ENCODE data around the gene ADAMTS12. TPM values are rescaled to one million over a fixed set of nuclear protein-coding genes. Genes with fewer than 3 reads are reported as not detected.

ADAMTS12 gene
- total RNA-seq, 2 experiments from 2014 or later, result not detected

GRCh38 chr5:33487236-33487635, 404.6 kb downstream of the ADAMTS12 start:
- no peaks in the 10 kb centered on the region for H3K4me1 Mint-ChIP-seq (ENCODE audit: low read depth)
- POLR2A ChIA-PET, result no interaction called here
- H3K4me3 Mint-ChIP-seq, result no peak overlapping the region
- DNase-seq (no peak), ATAC-seq (no peak)
- H3K9me3 Mint-ChIP-seq (ENCODE audit: insufficient read depth), result no peaks in the 10 kb centered on the region
- no peaks in the 10 kb centered on the region for H3K27me3 Mint-ChIP-seq (ENCODE audit: low read depth)
- H3K36me3 Mint-ChIP-seq (ENCODE audit: low read depth), result no peaks in the 10 kb centered on the region
- CTCF ChIA-PET, result no interaction called here
- H3K27ac Mint-ChIP-seq, result no peak overlapping the region

DNA sequence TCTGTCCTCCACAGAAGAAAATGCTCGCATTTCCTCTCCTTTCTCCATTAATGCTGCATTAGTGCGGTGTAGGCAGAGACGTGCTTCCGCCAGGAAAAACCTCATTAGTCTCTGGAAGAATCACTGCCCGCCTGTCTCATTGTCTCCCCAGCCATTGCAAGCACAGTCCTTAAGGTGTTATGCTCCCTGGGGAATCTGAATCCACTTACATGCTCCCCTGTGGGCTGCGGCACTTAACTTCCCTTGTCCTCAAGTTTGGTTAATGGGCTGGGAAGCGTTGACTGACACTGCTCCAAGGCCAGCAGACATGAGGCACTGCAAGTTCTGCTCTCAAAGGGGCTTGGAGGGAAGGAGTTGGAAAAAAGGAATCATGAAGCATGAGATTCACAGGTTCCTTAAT, 409.5 kb downstream of the ADAMTS12 start:
- ChIA-PET POLR2A (no interaction called here), CTCF (no interaction called here)

DNA sequence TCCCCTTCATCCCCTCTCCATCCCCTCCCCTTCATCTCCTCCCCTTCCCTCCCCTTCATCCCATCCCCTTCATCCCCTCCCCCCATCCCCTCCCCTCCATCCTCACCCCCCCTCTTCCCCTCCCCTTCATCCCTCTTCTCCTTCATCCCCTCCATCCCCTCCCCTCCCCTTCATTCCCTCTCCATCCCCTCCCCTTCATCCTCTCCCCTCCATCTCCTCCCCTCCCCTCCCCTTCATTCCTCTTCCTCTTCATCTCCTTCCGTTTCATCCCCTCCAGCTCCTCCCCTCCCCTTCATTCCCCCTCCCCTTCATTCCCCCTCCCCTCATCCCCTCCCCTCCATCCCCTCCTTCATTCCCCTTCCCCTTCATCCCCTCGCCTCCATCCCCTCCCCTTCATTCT, 410.9 kb downstream of the ADAMTS12 start:
- Mint-ChIP-seq H3K27me3 (ENCODE audit: low read depth) (no peaks in the 10 kb centered on the region), H3K4me3 (no peak overlapping the region), H3K9me3 (ENCODE audit: insufficient read depth) (no peaks in the 10 kb centered on the region), H3K27ac (no peak overlapping the region), H3K4me1 (ENCODE audit: low read depth) (no peaks in the 10 kb centered on the region), H3K36me3 (ENCODE audit: low read depth) (peaks cover 20% of the 10 kb centered on the region)
- CTCF ChIA-PET, result no interaction called here
- DNase-seq (no peak), ATAC-seq (no peak)
- POLR2A ChIA-PET, result no interaction called here

More for the DNA sequence above, 409.5 kb downstream of the ADAMTS12 start:
- no peak for DNase-seq
- H3K36me3 Mint-ChIP-seq (ENCODE audit: low read depth), result peaks cover 8% of the 10 kb centered on the region
- no peaks in the 10 kb centered on the region for H3K4me1 Mint-ChIP-seq (ENCODE audit: low read depth)
- H3K4me3 Mint-ChIP-seq, result no peak overlapping the region
- no peaks in the 10 kb centered on the region for H3K27me3 Mint-ChIP-seq (ENCODE audit: low read depth)
- ATAC-seq, result no peak
- no peak overlapping the region for H3K27ac Mint-ChIP-seq
- H3K9me3 Mint-ChIP-seq (ENCODE audit: insufficient read depth), result no peaks in the 10 kb centered on the region

GRCh38 chr5:33479311-33479710, 412.5 kb downstream of the ADAMTS12 start:
- Mint-ChIP-seq H3K9me3 (ENCODE audit: insufficient read depth) (peaks cover 5% of the 10 kb centered on the region), H3K27ac (no peak overlapping the region), H3K4me1 (ENCODE audit: low read depth) (no peaks in the 10 kb centered on the region), H3K27me3 (ENCODE audit: low read depth) (no peaks in the 10 kb centered on the region), H3K36me3 (ENCODE audit: low read depth) (peaks cover 35% of the 10 kb centered on the region), H3K4me3 (no peak overlapping the region)
- no peak for DNase-seq
- ATAC-seq, result no peak
- ChIA-PET CTCF (no interaction called here), POLR2A (no interaction called here)

GRCh38 chr5:33477816-33478215, 414.0 kb downstream of the ADAMTS12 start:
- peaks cover 49% of the 10 kb centered on the region for H3K36me3 Mint-ChIP-seq (ENCODE audit: low read depth)
- ATAC-seq (no peak), DNase-seq (no peak)
- ChIA-PET CTCF (interaction anchor here (1.1 kb wide), 1 partner anchor 492 kb away, joined by 3 read pairs; no protein-coding TSS in a partner anchor), POLR2A (no interaction called here)
- H3K4me1 Mint-ChIP-seq (ENCODE audit: low read depth), result no peaks in the 10 kb centered on the region
- no peak overlapping the region for H3K27ac Mint-ChIP-seq
- no peak overlapping the region for H3K4me3 Mint-ChIP-seq
- peaks cover 13% of the 10 kb centered on the region for H3K9me3 Mint-ChIP-seq (ENCODE audit: insufficient read depth)
- no peaks in the 10 kb centered on the region for H3K27me3 Mint-ChIP-seq (ENCODE audit: low read depth)

DNA sequence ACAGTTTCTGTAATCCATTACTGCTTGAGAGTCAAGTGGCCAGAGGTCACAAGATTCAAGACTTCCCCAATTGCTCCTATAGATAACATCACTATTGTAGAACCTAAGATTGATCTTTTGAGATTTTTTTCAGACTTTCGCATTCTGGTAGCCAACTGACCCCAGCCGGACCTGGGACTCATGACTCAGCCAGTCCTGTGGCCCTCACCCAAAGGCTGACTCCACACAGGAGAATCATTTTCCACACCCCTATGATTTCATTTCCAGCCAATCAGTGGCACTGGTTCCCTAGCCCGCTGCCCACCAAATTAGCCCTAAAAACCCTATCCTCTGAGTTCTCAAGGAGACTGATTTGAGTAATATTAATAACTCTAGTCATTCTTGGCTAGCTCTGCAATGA, 414.8 kb downstream of the ADAMTS12 start:
- POLR2A ChIA-PET, result no interaction called here

DNA sequence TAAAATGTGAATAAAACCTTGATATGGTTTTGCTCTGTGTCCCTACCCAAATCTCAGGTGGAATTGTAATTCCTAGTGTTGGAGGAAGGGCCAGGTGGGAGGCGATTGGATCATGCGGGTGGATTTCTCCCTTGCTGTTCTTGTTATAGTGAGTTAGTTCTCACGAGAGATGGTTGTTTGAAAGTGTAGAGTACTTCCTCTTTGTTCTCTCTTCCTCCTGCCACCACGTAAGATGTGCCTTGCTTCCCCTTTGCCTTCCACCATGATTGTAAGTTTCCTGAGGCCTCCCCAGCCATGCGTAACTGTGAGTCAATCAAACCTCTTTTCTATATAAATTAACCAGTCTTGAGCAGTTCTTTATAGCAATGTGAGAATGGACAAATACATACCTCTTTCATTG, 416.1 kb downstream of the ADAMTS12 start:
- Mint-ChIP-seq H3K4me3 (no peak overlapping the region), H3K27me3 (ENCODE audit: low read depth) (no peaks in the 10 kb centered on the region), H3K27ac (no peak overlapping the region), H3K4me1 (ENCODE audit: low read depth) (no peaks in the 10 kb centered on the region), H3K36me3 (ENCODE audit: low read depth) (peaks cover 64% of the 10 kb centered on the region), H3K9me3 (ENCODE audit: insufficient read depth) (peaks cover 13% of the 10 kb centered on the region)
- DNase-seq (no peak), ATAC-seq (no peak)
- POLR2A ChIA-PET, result no interaction called here
- CTCF ChIA-PET, result no interaction called here

More for the DNA sequence above, 414.8 kb downstream of the ADAMTS12 start:
- peaks cover 56% of the 10 kb centered on the region for H3K36me3 Mint-ChIP-seq (ENCODE audit: low read depth)
- H3K4me1 Mint-ChIP-seq (ENCODE audit: low read depth), result no peaks in the 10 kb centered on the region
- H3K27me3 Mint-ChIP-seq (ENCODE audit: low read depth), result no peaks in the 10 kb centered on the region
- no peak overlapping the region for H3K4me3 Mint-ChIP-seq
- no peak overlapping the region for H3K27ac Mint-ChIP-seq
- CTCF ChIA-PET, result no interaction called here
- no peak for DNase-seq
- ATAC-seq, result no peak
- peaks cover 13% of the 10 kb centered on the region for H3K9me3 Mint-ChIP-seq (ENCODE audit: insufficient read depth)

DNA sequence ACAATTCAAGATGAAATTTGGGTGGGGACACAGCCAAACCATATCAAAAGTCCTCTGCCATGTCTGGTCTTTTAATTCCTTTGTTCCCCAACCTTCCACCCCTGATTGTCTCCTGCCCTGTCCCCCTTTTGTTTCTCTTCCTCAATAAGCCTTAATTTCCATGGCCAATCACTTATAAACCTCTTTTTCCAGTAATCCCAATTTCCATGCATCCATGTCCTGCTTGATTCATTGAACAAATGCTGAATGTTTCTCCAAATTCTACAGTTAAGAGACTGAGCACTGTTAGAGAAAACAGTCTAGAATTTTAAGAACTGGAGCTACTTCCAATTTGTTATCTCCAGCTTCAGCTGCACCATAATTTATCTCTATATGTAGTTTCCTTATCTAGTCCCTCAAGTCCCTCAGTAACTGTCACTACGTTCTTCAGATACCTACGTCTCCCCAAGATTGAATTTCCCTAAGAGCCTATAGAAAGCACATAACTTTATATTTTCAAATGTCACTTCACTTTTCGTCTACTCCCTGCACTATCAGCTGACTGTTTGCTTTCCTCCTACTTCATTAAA, 416.8 kb downstream of the ADAMTS12 start:
- Mint-ChIP-seq H3K27ac (no peak overlapping the region), H3K9me3 (ENCODE audit: insufficient read depth) (peaks cover 13% of the 10 kb centered on the region), H3K27me3 (ENCODE audit: low read depth) (no peaks in the 10 kb centered on the region), H3K4me3 (no peak overlapping the region), H3K4me1 (ENCODE audit: low read depth) (no peaks in the 10 kb centered on the region), H3K36me3 (ENCODE audit: low read depth) (peaks cover 69% of the 10 kb centered on the region)
- ATAC-seq (no peak), DNase-seq (no peak)
- ChIA-PET CTCF (no interaction called here), POLR2A (no interaction called here)

- H3K27ac Mint-ChIP-seq, result no peak overlapping the region
- no peak for DNase-seq
- no peak for ATAC-seq
- H3K4me1 Mint-ChIP-seq (ENCODE audit: low read depth), result no peaks in the 10 kb centered on the region
- no peak overlapping the region for H3K4me3 Mint-ChIP-seq
- ChIA-PET POLR2A (no interaction called here), CTCF (no interaction called here)
- no peaks in the 10 kb centered on the region for H3K27me3 Mint-ChIP-seq (ENCODE audit: low read depth)
- peaks cover 76% of the 10 kb centered on the region for H3K36me3 Mint-ChIP-seq (ENCODE audit: low read depth)
- H3K9me3 Mint-ChIP-seq (ENCODE audit: insufficient read depth), result peaks cover 13% of the 10 kb centered on the region
These were observed 417.8 kb downstream of the ADAMTS12 start for GRCh38 chr5:33474004-33474403.

Other genes starting within 250 kb of the ADAMTS12 start
- gene RXFP3, start 44.4 kb upstream of the ADAMTS12 start, total RNA-seq, result not detected
- under 1 TPM in 1 of 2 experiments, not detected in 1; 0.34 TPM for gene SLC45A2, start 92.7 kb upstream of the ADAMTS12 start, total RNA-seq
- 1 to 10 TPM; 6.5 to 6.9 TPM for gene AMACR, start 116.1 kb upstream of the ADAMTS12 start, total RNA-seq
- gene C1QTNF3, start 151.2 kb upstream of the ADAMTS12 start, total RNA-seq, result 1 to 10 TPM; 2.8 to 3.0 TPM